OCI-LY1 (cell line): ENCODE results near the gene USP10.

Experiments used
- CTCF ChIP-seq: fragments of 200-600 bp; sonication (generic), shearing (Covaris generic); IDR thresholded peaks from 2 replicates; pipeline ENCODE4 v1.5.1; 2017; ENCODE audit warnings: mild to moderate bottlenecking, antibody characterized with exemption, low read length, moderate library complexity, mixed read lengths
- EZH2 ChIP-seq: fragments of 200-600 bp; sonication (generic), shearing (Covaris generic); IDR thresholded peaks from 2 replicates; pipeline ENCODE4 v1.8.0; 2017; ENCODE audit warnings: borderline replicate concordance, mixed run types, mild to moderate bottlenecking, antibody characterized with exemption, low read length, moderate library complexity, mixed read lengths

DNA sequence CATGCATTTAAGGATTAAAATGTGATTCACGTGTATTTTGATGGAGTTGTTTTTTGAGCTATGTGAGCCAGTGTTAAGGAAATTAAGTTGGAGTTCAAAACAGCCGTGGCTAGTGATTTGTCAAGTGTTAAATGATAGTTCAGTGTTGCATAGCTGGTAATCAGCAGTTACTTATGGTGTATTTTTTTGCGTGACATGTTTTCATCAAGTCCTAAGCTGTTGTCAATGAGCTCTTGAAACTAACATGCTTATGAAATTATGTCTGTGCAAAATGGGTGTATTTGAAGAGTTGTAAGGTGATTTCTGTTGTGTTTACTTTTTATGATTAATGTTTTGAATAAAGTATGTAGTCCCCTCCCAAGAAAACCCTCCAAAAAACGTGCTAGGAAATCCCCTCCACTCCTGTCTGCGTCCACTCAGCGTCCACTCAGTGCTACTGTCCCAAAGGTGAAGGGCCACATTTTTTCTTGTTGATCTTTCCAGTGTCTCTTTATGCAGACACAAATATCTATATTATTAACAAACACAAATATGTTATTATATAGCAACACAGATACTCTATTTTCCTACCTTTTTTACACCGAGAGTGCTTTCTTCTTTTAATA, 30.0 kb downstream of the USP10 start:
- no peak for TF ChIP-seq EZH2
- no peak for TF ChIP-seq CTCF
